ENCODE results near the gene NFS1.

DNA sequence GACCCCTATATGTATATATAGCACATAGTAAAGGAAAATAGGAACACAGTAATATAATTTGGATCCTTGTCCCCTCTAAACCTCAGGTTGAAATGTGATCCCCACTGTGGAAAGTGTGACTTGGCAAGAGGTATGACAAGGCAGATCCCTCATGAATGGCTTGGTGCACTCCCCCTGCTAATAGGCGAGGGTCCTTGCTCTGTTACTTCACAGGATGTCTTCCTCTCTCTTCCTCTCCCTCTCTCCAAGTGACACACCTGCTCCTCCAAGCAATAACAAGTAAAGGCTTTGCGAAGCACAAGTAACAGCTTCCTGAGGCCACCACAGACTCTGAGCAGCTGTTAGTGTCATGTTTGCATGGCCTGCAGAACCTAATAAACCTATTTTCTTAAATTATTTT lies 16.5 kb upstream of the NFS1 start:
- TF ChIP-seq CTCF (IDR thresholded peaks at IDR 0.05) (no peak), POLR2A (IDR thresholded peaks at IDR 0.05) (no peak)

Measured in uterus (tissue), 2 donors.